NCI-H2196 (cell line): ENCODE measurements around the gene USF2.

Source experiments
- DNase-seq: peaks from one replicate; lab custom pipeline; 2025; ENCODE audit not compliant: unreplicated experiment; lab: John Stamatoyannopoulos, UW

USF2 gene

DNA sequence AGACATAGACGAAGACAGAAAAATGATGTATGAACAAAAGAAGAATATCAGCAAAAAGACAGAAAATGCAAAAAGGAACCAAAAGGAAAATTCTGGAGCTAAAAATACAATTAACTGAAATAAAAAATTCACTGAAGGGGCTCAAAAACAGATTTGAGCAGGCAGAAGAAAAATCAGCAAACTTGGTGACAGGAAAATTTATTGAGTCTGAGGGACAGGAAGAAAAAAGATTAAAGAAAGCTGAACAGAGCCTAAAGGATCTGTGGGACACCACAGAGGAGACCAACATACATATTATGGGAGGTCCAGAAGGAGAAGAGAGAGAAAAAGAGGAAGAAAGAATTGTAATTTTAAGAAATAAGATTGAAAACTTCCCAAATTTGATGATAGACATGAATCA lies 27.3 kb upstream of the USF2 start:
- no peak for DNase-seq

DNA sequence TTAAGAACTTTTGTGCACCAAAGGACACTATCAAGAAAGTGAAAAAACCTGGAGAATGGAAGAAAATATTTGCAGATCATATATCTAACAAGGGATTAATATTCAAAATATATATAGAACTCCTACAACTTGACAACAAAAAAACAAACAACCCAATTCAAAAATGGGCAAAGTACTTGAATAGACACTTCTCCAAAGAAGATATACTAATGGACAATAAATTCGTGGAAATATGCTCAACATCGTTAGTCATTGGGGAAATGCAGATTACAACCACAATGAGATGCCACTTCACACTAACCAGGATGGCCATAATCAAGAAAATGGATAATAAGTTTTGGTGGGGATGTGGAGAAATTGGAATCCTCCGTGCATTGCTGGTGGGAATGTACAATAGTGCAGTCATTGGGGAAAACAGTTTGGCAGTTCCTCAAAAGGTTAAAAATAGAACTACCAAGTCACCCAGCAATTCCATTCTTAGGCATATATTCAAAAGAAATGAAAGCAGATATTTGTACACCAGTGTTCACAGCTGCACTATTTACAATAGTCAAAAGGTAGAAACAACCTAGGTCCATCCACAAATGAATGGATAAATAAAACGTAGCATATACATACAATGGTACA lies 22.2 kb upstream of the USF2 start:
- no peak for DNase-seq

DNA sequence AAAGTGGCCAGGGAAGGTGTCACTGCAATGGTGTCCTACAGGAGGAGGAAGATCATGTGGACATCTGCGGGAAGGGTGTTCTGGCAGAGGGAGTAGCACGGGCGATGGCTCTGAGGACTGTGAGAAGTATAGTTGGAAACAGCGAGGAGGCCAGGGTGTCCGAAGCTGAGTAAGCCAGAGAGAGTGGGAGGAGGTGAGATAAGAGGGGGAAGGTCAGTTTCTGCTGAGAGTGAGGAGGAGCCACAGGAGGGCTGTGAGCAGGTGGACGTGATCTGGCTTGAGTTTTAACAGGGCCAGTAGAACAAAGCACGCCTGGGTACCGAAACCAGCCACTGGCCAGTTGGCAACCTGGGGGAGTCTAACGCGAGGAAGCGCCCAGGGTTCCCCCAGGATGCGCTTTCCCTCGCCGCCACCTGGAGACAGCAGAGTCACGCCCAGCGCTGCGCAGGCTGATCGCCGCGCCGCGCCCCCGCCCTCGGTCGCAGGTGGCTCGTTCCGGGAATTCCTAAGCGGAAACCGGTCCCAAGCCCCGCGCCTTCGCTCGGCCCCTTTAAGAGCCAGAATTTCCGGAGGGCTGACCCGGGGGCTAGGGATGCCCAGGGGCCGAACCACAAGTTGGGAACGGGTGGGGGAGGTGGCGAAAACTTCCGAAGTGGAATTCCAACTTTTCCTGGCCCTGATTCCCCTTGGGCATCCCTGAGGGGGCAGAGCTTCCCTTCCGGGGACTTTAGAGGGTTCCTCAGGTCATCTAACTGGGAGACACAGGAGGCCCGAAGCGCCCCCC lies 21.0 kb upstream of the USF2 start:
- peak; percentile 93 for DNase-seq

DNA sequence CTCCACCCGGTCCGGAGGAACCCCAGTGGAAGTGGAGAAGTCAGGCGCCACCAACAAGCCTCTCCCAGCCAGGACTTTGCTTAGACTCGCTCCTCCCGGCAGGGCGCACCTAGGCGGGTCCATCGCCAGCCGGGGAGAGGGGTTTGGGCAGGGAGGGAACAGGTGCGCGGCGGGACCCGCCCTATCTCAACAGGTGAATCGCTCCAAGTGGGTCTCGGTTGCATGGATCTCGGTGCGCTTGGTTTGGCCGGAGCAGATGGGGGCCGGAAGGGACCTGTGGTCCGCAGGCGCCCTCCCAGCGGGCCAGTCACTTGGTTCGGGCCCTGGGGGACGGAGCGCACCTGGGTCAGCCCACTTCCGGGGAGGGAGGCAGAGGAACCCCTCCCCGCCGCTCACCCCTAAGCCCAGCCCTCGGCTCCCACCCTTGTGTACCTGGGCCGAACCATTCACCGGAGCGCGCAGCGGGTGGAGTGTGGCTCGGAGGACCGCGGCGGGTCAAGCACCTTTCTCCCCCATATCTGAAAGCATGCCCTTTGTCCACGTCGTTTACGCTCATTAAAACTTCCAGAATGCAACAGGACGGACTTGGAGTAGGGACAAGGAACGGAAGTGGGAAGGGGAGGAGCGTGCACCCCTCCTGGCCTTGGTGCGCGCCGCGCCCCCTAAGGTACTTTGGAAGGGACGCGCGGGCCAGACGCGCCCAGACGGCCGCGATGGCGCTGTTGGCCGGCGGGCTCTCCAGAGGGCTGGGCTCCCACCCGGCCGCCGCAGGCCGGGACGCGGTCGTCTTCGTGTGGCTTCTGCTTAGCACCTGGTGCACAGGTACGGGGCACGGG lies 20.2 kb upstream of the USF2 start, which contains the start of gene LSR:
LSR (plus strand) TSS at position 693 of the 836 bp plus-strand sequence; CDS start at position 714, 21 bp downstream.
- DNase-seq, result peak; percentile 94

DNA sequence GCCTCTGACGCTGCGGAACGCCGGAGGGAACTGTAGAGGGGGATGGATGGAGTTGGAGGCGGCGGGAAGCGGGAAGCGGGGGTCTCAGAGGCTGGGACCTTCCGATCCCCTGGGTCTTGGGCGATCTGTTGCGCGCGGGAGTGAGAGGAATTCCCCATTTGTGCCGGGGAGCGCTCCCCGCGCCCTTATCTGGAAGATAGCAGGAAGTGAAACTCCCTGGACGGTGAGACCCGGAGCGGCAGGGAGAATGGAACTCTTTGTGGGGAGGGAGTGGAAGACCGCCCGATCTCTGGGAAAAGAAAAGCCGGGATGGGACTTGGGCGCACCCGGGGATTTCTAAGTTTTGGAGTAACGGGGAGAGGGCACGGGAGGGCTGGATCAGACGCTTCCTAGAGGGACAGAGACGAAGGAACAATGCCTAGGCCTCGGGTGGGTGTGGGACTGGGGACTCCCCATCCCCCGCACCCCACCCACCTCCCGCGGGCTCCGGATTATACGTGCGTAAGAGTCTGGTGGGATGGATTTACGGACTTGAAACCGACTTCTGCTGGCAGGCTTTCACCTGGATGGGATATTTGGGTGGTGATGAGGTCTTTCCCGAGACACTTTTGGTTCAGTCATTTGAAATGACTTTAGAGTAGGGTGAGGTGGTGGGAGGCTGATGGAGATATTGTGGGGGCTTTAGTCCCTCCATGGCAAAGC lies 19.5 kb upstream of the USF2 start:
- no peak for DNase-seq

DNA sequence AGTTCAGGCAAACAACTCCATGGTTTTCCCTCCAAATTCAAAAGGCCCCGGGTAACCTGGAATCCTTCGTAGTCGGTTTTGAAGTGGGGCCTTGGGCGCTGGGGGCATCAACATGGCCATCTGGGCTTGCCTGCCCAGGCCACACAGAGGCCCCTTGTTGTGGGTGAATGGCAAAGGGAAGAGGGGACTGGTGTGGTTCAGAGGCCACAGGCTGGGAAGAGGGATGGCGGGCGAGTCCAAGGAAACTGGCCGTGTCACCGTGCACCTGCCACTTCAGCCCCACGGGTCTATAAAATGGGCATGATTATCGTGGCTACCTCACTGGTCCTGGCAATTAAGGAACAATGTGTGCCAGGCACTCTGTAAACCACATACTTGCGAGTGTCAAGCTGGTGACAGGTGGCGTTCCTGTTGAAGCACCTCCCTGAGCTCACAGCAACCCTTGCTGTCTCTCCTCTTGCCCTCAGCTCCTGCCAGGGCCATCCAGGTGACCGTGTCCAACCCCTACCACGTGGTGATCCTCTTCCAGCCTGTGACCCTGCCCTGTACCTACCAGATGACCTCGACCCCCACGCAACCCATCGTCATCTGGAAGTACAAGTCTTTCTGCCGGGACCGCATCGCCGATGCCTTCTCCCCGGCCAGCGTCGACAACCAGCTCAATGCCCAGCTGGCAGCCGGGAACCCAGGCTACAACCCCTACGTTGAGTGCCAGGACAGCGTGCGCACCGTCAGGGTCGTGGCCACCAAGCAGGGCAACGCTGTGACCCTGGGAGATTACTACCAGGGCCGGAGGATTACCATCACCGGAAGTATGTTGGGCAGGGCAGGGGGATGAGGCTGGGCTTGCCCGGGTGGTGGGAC lies 18.7 kb upstream of the USF2 start:
- no peak for DNase-seq

DNA sequence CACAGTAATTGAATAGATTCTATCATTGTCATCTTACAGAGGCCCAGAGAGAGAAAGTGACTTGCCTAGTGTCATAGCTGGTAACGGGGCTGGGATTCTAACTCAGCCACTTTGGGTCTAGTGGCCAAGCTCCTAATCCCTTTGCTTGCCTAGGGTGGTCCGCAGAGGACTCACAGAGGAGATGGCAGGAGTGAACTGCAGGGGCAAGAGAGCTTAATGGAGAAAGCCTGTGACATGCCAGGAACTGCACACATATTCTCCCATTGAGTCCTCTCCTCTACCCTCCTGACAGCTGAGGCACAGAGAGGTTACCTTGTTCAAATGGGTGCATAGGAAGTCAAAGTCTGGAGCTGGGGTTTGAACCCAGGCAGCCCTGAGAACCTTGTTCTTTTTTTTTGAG lies 17.3 kb upstream of the USF2 start:
- DNase-seq, result no peak

DNA sequence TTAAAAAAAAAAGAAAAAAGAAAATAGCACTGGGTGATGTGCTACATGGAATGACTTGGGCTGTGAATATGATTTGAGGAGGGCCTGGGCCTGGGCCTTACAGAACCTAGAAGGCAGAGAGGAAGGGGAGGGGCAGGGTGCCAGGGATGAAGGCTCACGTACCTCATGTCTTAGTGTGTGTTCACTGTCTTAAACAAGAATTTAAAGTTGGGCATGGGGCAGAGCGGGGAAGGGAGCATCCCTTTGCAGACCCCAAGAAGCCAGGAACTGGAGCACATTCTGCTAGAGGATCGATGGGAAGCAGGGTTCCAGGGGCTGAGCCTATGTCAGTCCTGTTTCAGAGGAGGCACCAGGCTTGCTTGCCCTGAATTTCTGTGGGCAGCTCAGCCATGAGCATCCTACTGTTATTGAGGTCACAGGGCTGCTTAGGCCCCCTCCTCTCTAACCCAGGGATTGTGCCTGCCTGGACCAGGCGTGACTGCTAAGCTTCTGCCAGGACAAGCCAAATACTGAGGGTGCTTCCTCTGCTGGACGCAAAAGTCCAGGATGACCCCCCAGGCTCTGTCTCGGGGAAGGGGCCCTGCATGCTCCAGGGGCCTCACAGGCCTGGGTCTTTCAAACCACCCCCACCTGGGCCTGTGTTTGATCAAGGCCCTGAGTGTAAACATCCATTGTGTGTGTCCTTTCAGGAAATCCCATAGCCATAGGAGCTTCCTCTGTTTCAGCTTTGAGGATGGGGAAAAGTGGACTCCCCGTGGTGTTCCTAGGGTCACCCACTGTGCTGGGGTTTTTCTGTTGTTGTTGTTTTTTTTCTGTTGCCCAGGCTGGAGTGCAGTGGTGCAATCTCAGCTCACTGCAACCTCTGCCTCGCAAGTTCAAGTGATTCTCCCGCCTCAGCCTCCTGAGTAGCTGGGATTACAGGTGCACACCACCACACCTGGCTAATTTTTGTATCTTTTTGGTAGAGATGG lies 15.2 kb upstream of the USF2 start:
- DNase-seq, result no peak

DNA sequence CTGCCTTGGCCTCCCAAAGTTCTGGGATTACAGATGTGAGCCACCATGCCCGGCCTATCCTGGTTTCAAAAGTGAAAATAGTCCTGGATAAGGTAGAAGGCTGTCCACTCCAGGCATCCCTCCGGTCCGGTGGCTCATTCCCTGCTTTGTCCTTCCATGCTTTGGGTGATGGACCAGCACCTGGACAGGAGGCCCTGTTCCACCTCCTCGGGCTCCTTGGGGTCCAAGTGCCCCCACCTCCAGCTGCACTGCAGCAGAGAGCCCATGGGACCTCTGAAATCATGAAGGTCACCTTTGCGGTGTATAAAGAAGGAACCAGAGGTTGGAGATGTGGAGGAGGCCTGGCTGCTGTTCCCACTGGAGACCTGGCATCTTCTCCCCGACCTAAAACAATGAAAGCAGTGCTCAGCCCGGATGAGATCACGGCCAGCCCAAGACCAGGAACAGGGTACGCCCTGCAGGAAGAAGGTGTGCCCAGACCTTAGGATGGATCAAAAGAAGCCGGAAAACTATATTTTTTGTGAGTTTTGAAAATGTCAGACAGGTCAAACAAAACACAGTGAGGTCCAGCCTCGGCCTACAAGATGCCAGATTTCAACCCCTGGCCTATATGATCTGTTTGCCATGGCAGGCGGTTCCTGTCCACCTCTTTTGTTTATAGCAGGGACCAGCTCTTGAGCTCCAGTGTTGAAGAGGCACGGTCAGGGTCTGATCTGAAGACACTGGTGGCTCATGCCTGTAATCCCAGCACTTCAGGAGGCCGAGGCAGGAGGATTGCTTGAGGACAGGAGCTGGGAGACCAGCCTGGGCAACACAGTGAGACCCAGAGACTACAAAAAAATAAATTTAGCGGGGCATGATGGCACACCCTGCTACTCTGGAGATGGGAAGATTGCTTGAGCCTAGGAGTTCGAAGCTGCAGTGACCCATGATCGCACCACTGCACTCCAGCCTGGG lies 14.1 kb upstream of the USF2 start:
- DNase-seq, result no peak

DNA sequence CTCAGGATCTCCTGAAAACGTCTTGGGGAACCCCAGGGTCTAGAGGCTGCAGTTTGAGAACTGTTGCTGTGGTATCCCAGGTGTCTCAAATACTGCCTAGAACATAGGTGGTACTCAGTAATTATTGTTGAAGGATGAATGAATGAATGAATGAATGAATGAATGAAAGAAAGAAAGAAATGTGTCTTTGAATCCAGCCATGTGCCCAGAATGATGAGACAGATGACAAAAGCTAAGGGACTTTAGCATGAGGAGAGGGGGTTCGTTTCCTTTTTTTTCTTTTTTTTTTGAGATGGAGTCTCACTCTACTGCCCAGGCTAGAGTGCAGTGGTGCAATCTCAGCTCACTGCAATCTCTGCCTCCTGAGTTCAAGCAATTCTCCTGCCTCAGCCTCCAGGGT lies 12.2 kb upstream of the USF2 start:
- no peak for DNase-seq

DNA sequence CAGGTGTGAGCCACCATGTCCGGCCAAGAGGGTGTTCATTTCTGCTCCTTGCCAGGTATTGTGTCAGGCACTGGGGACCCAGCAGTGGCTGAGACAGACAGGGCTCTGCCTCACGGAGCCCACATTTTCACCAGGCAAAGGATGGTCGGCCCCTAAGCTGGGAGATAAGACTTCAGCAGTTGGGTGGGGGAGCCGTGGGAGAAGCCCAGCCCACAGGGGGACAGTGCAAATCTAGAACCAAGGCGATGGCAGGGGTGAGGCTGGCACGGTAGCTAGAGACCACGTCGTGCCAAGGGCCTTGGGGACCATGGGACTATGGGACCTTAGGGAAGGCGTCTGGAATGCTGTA lies 11.7 kb upstream of the USF2 start:
- DNase-seq, result no peak

DNA sequence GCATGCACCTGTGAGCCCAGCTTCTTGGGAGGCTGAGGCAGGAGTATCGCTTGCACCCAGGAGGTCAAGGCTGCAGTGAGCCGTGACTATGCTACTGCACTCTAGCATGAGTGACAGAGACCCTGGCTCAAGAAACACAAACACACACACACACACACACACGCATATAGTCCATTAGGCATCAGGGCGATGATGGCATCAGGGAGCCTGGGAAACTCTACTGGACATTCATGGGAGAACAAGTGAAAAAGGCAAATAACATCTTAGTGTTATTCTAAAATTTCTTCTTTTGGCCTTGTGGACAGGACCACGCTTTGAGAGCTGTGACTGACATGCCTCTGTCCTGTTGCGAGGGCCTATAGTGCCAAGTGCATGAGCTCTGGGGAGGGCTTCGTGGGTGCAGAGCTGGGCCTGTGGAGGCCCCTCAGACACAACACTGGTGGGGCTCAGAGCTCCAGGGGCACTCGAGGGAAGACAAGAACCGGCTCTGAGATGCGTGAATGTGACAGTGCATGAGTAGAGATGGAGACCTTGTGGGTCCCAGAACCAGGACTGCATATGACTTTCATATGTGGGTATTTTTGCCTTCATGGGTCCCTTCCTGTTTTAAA lies 8.0 kb upstream of the USF2 start:
- no peak for DNase-seq

DNA sequence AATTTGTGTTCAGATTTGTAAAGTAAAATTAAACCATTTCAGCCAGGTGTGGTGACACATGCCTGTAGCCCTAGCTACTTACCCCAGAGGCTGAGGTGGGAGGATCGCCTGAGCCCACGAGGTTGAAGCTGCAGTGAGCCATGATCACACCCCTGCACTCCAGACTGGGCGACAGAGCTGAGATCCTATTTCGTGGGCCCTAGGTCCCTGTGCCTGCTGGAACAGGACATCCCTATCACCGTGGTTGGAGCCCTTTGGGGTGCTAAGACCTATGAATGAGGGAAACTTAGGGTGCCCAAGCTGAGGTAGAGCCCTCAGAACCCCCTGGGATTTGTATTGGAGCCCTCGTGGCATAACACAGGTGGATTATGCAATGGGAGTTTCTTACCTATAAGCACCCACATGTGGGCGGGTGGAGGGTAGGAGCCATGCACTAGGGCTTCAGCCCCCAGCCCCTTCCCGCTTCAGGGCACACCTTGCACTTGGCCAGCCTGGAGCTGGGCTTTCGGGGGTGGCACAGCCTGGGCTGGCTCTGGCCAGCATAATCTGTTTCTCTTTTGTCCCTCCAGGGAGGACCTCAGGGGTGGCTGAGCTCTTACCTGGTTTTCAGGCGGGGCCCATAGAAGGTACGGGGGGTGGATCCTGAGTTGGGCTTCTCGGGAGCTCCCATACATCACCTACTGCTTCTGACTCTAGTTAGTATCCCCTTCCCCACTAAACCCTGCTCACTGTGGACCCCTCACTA lies 7.2 kb upstream of the USF2 start:
- no peak for DNase-seq

DNA sequence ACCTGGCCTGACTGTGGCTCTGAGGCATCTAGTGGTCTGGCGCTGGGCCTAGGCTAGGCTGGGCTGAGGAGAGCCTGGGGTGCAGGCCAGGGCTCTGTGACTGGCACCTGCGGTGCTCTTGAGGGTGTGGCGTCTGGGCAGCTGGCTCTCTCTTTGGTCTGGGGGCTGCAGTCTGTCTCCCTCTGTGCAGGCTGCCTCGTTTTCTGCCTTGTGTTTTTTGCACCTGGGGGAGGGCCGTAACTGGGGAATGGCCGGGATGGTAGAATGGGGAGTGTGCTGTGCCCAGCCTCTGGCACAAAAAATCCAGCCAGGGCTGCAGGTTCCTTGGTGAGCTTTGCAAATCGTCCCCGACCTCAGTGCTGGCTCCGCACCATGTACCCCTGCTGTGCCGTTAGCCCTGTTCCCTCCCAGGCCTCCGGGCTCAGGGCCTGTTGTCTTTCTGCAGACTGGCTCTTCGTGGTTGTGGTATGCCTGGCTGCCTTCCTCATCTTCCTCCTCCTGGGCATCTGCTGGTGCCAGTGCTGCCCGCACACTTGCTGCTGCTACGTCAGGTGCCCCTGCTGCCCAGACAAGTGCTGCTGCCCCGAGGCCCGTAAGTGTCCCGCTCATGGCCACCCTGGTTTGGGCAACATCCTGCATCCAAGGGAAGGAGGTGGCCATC lies 6.5 kb upstream of the USF2 start:
- no peak for DNase-seq

DNA sequence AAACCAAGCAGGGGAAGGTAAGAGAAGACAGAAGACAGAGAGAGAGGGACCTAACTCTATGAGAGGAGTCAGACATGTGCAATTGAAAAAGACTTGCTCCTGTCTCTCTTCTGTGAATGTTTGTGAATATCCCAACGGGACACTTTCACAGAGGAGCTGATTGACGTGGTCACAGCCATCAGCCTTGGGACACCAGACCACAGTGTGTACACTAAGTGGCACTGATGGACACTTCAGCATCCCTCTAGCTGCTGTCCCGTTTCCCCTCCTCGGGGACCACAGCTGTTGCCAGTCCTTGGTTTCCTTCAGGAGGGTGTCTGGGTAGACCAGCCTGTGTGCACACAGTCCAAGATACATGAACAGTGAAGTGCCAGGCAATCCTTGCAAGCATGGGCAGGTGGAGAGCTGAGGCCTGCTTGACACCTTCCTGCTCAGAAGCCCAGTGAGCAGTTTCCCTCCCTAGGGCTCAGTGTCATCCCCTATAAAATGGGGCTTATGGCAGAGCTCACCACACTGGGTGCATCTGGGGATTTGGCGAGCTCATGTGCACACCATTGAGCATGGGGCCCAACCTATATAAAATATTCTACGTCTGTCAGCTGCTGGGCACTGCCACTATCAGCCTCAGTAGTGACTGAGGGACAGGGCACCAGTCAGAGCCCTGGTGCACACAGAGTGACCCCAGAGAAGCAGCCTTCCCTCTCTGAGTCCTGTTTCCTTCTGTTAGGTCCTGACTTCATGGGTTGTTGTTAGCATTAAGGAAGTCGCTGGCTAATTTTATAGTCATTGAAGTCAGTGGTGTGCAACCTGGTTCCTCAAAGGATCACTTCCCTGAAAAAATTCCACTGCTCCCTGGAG lies 4.3 kb upstream of the USF2 start:
- DNase-seq, result no peak
